Gastrocnemius medialis (tissue), 4 donors: Measurements from ENCODE around the gene NFYA. TPM values are rescaled to one million over a fixed set of nuclear protein-coding genes. Genes with fewer than 3 reads are reported as not detected.

ENCODE experiments used
- ATAC-seq, 2 donors: fragments of 150-250 bp; one replicate each; pipeline ENCODE4 v1.9.1; 2016
- DNase-seq, 2 donors: peaks; one replicate each; pipeline ENCODE4 v3.0.0-alpha.2; 2019
- H3K27ac ChIP-seq, 4 donors: fragments of 200-600 bp; sonication (generic); 1 replicate in 1 of 4; 2 replicates in 3 of 4; pipeline ENCODE4 v1.5.1; 2016 to 2018; ENCODE audit warnings: mild to moderate bottlenecking in 2 of 4, moderate library complexity in 1 of 4
- H3K27me3 ChIP-seq, 3 donors: fragments of 200-600 bp; sonication (generic) in 2 of 3; 1 replicate in 1 of 3; 2 replicates in 2 of 3; pipeline versions ENCODE4 v1.5.1 to v1.6.0; 2016 to 2019; ENCODE audit warnings: mild to moderate bottlenecking in 1 of 3, moderate library complexity in 1 of 3
- H3K36me3 ChIP-seq, 2 donors: fragments of 200-600 bp; sonication (generic) in 1 of 2; one replicate each; pipeline ENCODE4 v1.5.1; 2017 to 2018
- H3K4me1 ChIP-seq, 2 donors: fragments of 200-600 bp; sonication (generic) in 1 of 2; one replicate each; pipeline ENCODE4 v1.5.1; 2016 to 2017; ENCODE audit warnings: mild to moderate bottlenecking in 2 of 2
- H3K4me3 ChIP-seq, 4 donors: fragments of 200-600 bp; sonication (generic) in 3 of 4; 1 replicate in 1 of 4; 2 replicates in 3 of 4; pipeline ENCODE4 v1.5.1; 2016 to 2019; ENCODE audit warnings: mild to moderate bottlenecking in 2 of 4
- H3K9me3 ChIP-seq, 3 donors: fragments of 200-600 bp; sonication (generic) in 2 of 3; 1 replicate in 1 of 3; 2 replicates in 2 of 3; pipeline ENCODE4 v1.5.1; 2016 to 2019
- POLR2A ChIP-seq, 2 donors: fragments of 450-650 bp; IDR thresholded peaks; one replicate each; pipeline ENCODE4 v1.6.1; 2017; ENCODE audit warnings: antibody characterized with exemption in 2 of 2, mild to moderate bottlenecking in 2 of 2, moderate library complexity in 2 of 2
- in situ Hi-C, 4 donors: fragments of 200-750 bp; cut with MboI; loops; one replicate each; pipeline versions ENCODE4 v1.15.0 to v1.8.0; 2017; ENCODE audit warnings: low sequenced_read_pairs in 4 of 4
- intact Hi-C: fragments of 100-400 bp; cut with DNase I; formaldehyde crosslinking; loops from one replicate; pipeline ENCODE4 v1.15.1; 2023; ENCODE audit warnings: low total_unique reads
- total RNA-seq, 4 donors: library from RNA; depleted of rRNA; stranded (reverse); fragments of >200 nt; gene quantifications; one replicate each; pipeline versions ENCODE4 v1.1.0 to v1.2.3, GENCODE V29; 2016
- TF ChIP-seq, protein P1 (sequence below), 5 experiments: fragments of 450-650 bp in 3 of 5; fragments of 200-600 bp in 2 of 5; sonication (generic) in 2 of 5; IDR thresholded peaks in 4 of 5; conservative IDR thresholded peaks in 1 of 5; 1 replicate in 4 of 5; 2 replicates in 1 of 5; pipeline ENCODE4 v1.5.1; 2016 to 2019; ENCODE audit warnings: antibody characterized with exemption in 5 of 5, mild to moderate bottlenecking in 3 of 5, moderate library complexity in 3 of 5

The NFYA gene
- total RNA-seq, 4 donors from 2014 or later: 7.2 to 11.6 (median 9.7) TPM

GRCh38 chr6:41090841-41091761, 18.3 kb downstream of the NFYA start:
- ATAC-seq: no peak
- H3K27me3 ChIP-seq: no peaks in the 10 kb centered on the region
- no peak for DNase-seq
- no peak overlapping the region for H3K27ac ChIP-seq
- peaks cover 0 to 73% of the 10 kb centered on the region in 2 donors for H3K36me3 ChIP-seq
- TF ChIP-seq, protein P1, sequence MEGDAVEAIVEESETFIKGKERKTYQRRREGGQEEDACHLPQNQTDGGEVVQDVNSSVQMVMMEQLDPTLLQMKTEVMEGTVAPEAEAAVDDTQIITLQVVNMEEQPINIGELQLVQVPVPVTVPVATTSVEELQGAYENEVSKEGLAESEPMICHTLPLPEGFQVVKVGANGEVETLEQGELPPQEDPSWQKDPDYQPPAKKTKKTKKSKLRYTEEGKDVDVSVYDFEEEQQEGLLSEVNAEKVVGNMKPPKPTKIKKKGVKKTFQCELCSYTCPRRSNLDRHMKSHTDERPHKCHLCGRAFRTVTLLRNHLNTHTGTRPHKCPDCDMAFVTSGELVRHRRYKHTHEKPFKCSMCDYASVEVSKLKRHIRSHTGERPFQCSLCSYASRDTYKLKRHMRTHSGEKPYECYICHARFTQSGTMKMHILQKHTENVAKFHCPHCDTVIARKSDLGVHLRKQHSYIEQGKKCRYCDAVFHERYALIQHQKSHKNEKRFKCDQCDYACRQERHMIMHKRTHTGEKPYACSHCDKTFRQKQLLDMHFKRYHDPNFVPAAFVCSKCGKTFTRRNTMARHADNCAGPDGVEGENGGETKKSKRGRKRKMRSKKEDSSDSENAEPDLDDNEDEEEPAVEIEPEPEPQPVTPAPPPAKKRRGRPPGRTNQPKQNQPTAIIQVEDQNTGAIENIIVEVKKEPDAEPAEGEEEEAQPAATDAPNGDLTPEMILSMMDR (IDR thresholded peaks at IDR 0.05 in 4 of 5, conservative IDR thresholded peaks at IDR 0.05 in 1 of 5): no peak
- TF ChIP-seq POLR2A (IDR thresholded peaks at IDR 0.05): no peak
- H3K9me3 ChIP-seq: no peaks in the 10 kb centered on the region
- H3K4me1 ChIP-seq: no peaks in the 10 kb centered on the region
- no peak overlapping the region for H3K4me3 ChIP-seq
- in situ Hi-C loops (no loop called here), intact Hi-C loops (loop anchor here (5.0 kb wide), 1 partner anchor 226 kb away; no protein-coding TSS in a partner anchor)

DNA sequence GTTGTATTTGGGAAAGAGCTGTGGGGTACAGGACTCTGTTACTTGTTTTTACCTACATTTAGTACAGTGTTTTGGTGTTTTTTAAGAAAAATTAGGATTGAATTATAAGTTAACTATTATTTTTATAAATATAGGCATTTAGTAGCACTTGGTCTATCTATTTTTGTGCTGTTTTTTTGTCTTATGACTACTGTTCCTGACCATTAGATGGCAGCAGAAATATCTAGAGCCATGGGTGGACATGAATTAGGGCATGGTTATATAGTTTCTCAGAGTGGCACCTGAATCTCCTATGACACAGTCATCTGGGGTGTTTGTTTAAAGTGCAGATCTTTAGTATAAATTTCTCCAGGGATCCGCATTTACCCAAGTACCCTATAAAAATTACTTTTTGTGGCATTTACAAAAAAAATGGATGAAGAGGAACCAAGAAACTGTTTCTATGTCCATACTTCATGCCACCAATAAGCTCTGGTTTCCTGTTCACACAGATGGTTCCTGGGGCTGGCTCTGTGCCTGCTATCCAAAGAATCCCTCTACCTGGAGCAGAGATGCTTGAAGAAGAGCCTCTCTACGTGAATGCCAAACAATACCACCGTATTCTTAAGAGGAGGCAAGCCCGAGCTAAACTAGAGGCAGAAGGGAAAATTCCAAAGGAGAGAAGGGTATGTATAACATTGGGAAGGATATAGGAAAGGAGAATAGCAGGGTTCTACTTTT, 19.8 kb downstream of the NFYA start:
- Histone ChIP-seq H3K4me1 (peaks cover 0 to 1% of the 10 kb centered on the region in 2 donors), H3K27me3 (no peaks in the 10 kb centered on the region), H3K27ac (no peak overlapping the region), H3K36me3 (peaks cover 0 to 80% of the 10 kb centered on the region in 2 donors), H3K9me3 (no peaks in the 10 kb centered on the region), H3K4me3 (no peak overlapping the region)
- intact Hi-C loops: loop anchor here (5.0 kb wide), 1 partner anchor 225 kb away; no protein-coding TSS in a partner anchor
- TF ChIP-seq, protein P1 (IDR thresholded peaks at IDR 0.05 in 4 of 5, conservative IDR thresholded peaks at IDR 0.05 in 1 of 5): no peak
- no peak for TF ChIP-seq POLR2A (IDR thresholded peaks at IDR 0.05)
- ATAC-seq: no peak
- in situ Hi-C loops: no loop called here
- DNase-seq: no peak

GRCh38 chr6:41093729-41094128, 21.0 kb downstream of the NFYA start:
- no peak for TF ChIP-seq POLR2A (IDR thresholded peaks at IDR 0.05)
- TF ChIP-seq, protein P1 (IDR thresholded peaks at IDR 0.05 in 4 of 5, conservative IDR thresholded peaks at IDR 0.05 in 1 of 5): no peak
- in situ Hi-C loops: no loop called here
- Histone ChIP-seq H3K9me3 (no peaks in the 10 kb centered on the region), H3K4me3 (no peak overlapping the region), H3K27me3 (no peaks in the 10 kb centered on the region), H3K27ac (peak overlapping the region in 1 of 4 donors; percentile 44), H3K36me3 (peaks cover 0 to 90% of the 10 kb centered on the region in 2 donors), H3K4me1 (peaks cover 10 to 13% of the 10 kb centered on the region in 2 donors)
- peak; percentile 66 to 85 for ATAC-seq
- intact Hi-C loops: loop anchor here (5.0 kb wide), 1 partner anchor 224 kb away; no protein-coding TSS in a partner anchor
- peak in 1 of 2 donors; percentile 42 for DNase-seq

DNA sequence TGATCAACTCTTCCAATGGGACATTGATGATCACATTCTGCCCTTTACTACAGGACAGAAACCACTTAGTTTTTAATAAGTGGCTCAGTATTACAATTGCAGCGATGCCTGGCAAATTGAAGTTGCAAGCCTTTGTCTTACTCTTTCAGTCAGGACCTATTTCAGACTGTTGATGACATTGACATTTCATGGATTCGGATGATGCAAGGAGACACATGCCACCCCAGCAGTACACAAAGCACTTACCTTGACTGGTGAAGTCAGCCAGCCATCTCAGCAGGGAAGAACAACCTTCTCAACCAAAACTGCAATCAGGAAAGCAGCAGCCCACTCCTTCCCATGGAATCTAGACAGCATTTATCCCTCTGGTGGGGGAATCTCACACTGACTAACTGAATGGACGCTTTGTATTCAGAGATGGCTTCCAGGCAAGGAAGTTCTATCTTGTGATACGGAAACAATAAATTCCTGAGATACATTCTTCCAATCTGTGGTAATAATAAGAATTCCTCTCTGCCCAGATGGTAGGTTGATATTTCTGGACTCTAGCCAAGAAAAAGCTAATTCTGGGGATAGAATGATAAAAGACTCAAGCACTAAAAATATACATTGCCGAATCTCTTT, 24.8 kb downstream of the NFYA start:
- Histone ChIP-seq H3K27me3 (no peaks in the 10 kb centered on the region), H3K4me1 (peaks cover 11 to 20% of the 10 kb centered on the region in 2 donors), H3K36me3 (peaks cover 0 to 84% of the 10 kb centered on the region in 2 donors), H3K4me3 (no peak overlapping the region), H3K9me3 (no peaks in the 10 kb centered on the region), H3K27ac (peak overlapping the region in 2 of 4 donors; percentile 14 to 51)
- DNase-seq: no peak
- no peak for ATAC-seq
- in situ Hi-C loops: no loop called here
- TF ChIP-seq, protein P1 (IDR thresholded peaks at IDR 0.05 in 4 of 5, conservative IDR thresholded peaks at IDR 0.05 in 1 of 5): no peak
- TF ChIP-seq POLR2A (IDR thresholded peaks at IDR 0.05): no peak
- intact Hi-C loops: no loop called here
